WTC11 (cell line): ENCODE results near the gene MMP24. TPM values are rescaled to one million over a fixed set of nuclear protein-coding genes. Genes with fewer than 3 reads are reported as not detected.
A peak's percentile ranks its signal among the peaks of the same experiment; 100 is the strongest.

Source experiments
- ATAC-seq: fragments of 200-7000 bp; cut with Tn5 transposase; 2 replicates; pipeline ENCODE4 v1.10.0; 2021; ENCODE audit warnings: mild to moderate bottlenecking, moderate library complexity
- CTCF ChIA-PET: fragments of 300-600 bp; sonication (Branson Sonifier 250); formaldehyde crosslinking; loops from one replicate; lab custom pipeline; 2021; ENCODE audit warnings: antibody characterized with exemption; lab: Charles Lee
- POLR2A ChIA-PET: fragments of 350-600 bp; sonication (Branson Sonifier 250); formaldehyde crosslinking; loops from one replicate; lab custom pipeline; 2021; ENCODE audit warnings: antibody characterized with exemption; lab: Charles Lee
- DNase-seq: peaks from one replicate; pipeline ENCODE4 v3.0.0; 2021; ENCODE audit warnings: low spot score
- H3K27ac Mint-ChIP-seq: 2 replicates; pipeline ENCODE4 v1.8.0; 2021; ENCODE audit warnings: mixed read lengths
- H3K27me3 Mint-ChIP-seq: 2 replicates; pipeline ENCODE4 v1.8.0; 2021; ENCODE audit warnings: low read depth, mild to moderate bottlenecking, moderate library complexity, mixed read lengths
- H3K36me3 Mint-ChIP-seq: 2 replicates; pipeline ENCODE4 v1.8.0; 2021; ENCODE audit warnings: mixed read lengths
- H3K4me1 Mint-ChIP-seq: 2 replicates; pipeline ENCODE4 v1.8.0; 2022; ENCODE audit warnings: mixed read lengths
- H3K4me3 Mint-ChIP-seq: 2 replicates; pipeline ENCODE4 v1.8.0; 2021; ENCODE audit warnings: mild to moderate bottlenecking, moderate library complexity, mixed read lengths
- H3K9me3 Mint-ChIP-seq: 2 replicates; pipeline ENCODE4 v1.8.0; 2021; ENCODE audit warnings: mixed read lengths
- CDX4 ChIP-seq: fragments of 250-450 bp; sonication (Bioruptor Pico); IDR thresholded peaks from 2 replicates; pipeline ENCODE4 v1.9.0; 2021; ENCODE audit warnings: moderate library complexity, mild to moderate bottlenecking, inconsistent platforms, borderline replicate concordance
- CTCF ChIP-seq: fragments of 200-600 bp; IDR thresholded peaks from 2 replicates; pipeline ENCODE4 v1.8.0; 2022; ENCODE audit warnings: antibody characterized with exemption
- E2F1 ChIP-seq: sonication (generic); formaldehyde crosslinking; IDR thresholded peaks from 2 replicates; pipeline ENCODE4 v1.8.0; 2022; ENCODE audit warnings: mild to moderate bottlenecking, missing genetic modification reagents
- E2F5 ChIP-seq: sonication (generic); formaldehyde crosslinking; IDR thresholded peaks from 2 replicates; pipeline ENCODE4 v1.8.1; 2022; ENCODE audit warnings: mild to moderate bottlenecking, moderate library complexity, missing genetic modification reagents
- ELF4 ChIP-seq: sonication (generic); formaldehyde crosslinking; IDR thresholded peaks from 2 replicates; pipeline ENCODE4 v1.8.1; 2022; ENCODE audit warnings: low read depth, mild to moderate bottlenecking, moderate library complexity, missing genetic modification reagents
- ERG ChIP-seq: fragments of 250-450 bp; sonication (Bioruptor Pico); IDR thresholded peaks from 2 replicates; pipeline ENCODE4 v1.8.0; 2021; ENCODE audit warnings: mild to moderate bottlenecking
- FOXJ3 ChIP-seq: sonication (generic); formaldehyde crosslinking; IDR thresholded peaks from 2 replicates; pipeline ENCODE4 v1.9.0; 2021; ENCODE audit warnings: missing genetic modification reagents, mild to moderate bottlenecking, borderline replicate concordance
- GABPB1 ChIP-seq: sonication (generic); formaldehyde crosslinking; IDR thresholded peaks from 2 replicates; pipeline ENCODE4 v1.8.1; 2023; ENCODE audit warnings: mild to moderate bottlenecking, missing genetic modification reagents
- GRHL2 ChIP-seq: fragments of 250-450 bp; sonication (Bioruptor Pico); IDR thresholded peaks from 2 replicates; pipeline ENCODE4 v1.8.0; 2022; ENCODE audit warnings: mild to moderate bottlenecking, moderate library complexity; ENCODE audit not compliant: insufficient replicate concordance, severe bottlenecking
- JUN ChIP-seq: sonication (generic); formaldehyde crosslinking; IDR thresholded peaks from 2 replicates; pipeline ENCODE4 v1.8.0; 2023; ENCODE audit warnings: mild to moderate bottlenecking, missing genetic modification reagents
- MYBL2 ChIP-seq: sonication (generic); formaldehyde crosslinking; IDR thresholded peaks from 2 replicates; pipeline ENCODE4 v1.8.1; 2023; ENCODE audit warnings: mild to moderate bottlenecking, moderate library complexity, missing genetic modification reagents
- NFE2L1 ChIP-seq: sonication (generic); formaldehyde crosslinking; IDR thresholded peaks from 2 replicates; pipeline ENCODE4 v1.8.1; 2023; ENCODE audit warnings: missing genetic modification reagents
- NR2C2 ChIP-seq: sonication (generic); formaldehyde crosslinking; IDR thresholded peaks from 2 replicates; pipeline ENCODE4 v1.8.0; 2022; ENCODE audit warnings: mild to moderate bottlenecking, missing genetic modification reagents
- OVOL2 ChIP-seq: fragments of 250-450 bp; sonication (Bioruptor Pico); IDR thresholded peaks from 2 replicates; pipeline ENCODE4 v1.9.0; 2021; ENCODE audit warnings: mild to moderate bottlenecking, borderline replicate concordance
- TP53 ChIP-seq: sonication (generic); formaldehyde crosslinking; IDR thresholded peaks from 2 replicates; pipeline ENCODE4 v1.8.1; 2023; ENCODE audit warnings: mild to moderate bottlenecking, missing genetic modification reagents
- ZBTB43 ChIP-seq: sonication (generic); formaldehyde crosslinking; IDR thresholded peaks from 2 replicates; pipeline ENCODE4 v1.8.1; 2023; ENCODE audit warnings: mild to moderate bottlenecking, missing genetic modification reagents
- ZNF121 ChIP-seq: sonication (generic); formaldehyde crosslinking; IDR thresholded peaks from 2 replicates; pipeline ENCODE4 v1.8.0; 2023; ENCODE audit warnings: missing genetic modification reagents
- ZNF263 ChIP-seq: sonication (generic); formaldehyde crosslinking; IDR thresholded peaks from 2 replicates; pipeline ENCODE4 v1.8.1; 2022; ENCODE audit warnings: low read depth, mild to moderate bottlenecking, moderate library complexity, missing genetic modification reagents
- ZNF281 ChIP-seq: sonication (generic); formaldehyde crosslinking; IDR thresholded peaks from 2 replicates; pipeline ENCODE4 v1.8.0; 2023; ENCODE audit warnings: mild to moderate bottlenecking, missing genetic modification reagents
- ZNF317 ChIP-seq: sonication (generic); formaldehyde crosslinking; IDR thresholded peaks from 2 replicates; pipeline ENCODE4 v1.8.1; 2023; ENCODE audit warnings: low read depth, mild to moderate bottlenecking, moderate library complexity, missing genetic modification reagents, borderline replicate concordance
- ZNF423 ChIP-seq: fragments of 250-450 bp; sonication (Bioruptor Pico); IDR thresholded peaks from 2 replicates; pipeline ENCODE4 v2.1.2; 2022; ENCODE audit warnings: mild to moderate bottlenecking, moderate library complexity
- total RNA-seq: library from RNA; stranded (reverse); gene quantifications from 3 replicates; pipeline ENCODE4 v1.2.3, GENCODE V29; 2021

The MMP24 gene
- total RNA-seq, 1 experiment from 2014 or later = 16.8 TPM

GRCh38 chr20:35280523-35280922 is 54.0 kb downstream of the MMP24 start:
- POLR2A ChIA-PET = no interaction called here
- TF ChIP-seq ZNF263 (no peak), MYBL2 (CRISPR knock-in tag) (no peak), TP53 (CRISPR knock-in tag) (no peak)
- CTCF ChIA-PET = interaction anchor here (0.7 to 1.3 kb wide), 3 partner anchors 12 to 23 kb away, joined by 3 to 4 read pairs (median 3); no protein-coding TSS in a partner anchor
- H3K27ac Mint-ChIP-seq = no peak overlapping the region
- no peaks in the 10 kb centered on the region for H3K27me3 Mint-ChIP-seq
- H3K36me3 Mint-ChIP-seq = peaks cover 36% of the 10 kb centered on the region
- DNase-seq (no peak), ATAC-seq (no peak)
- H3K4me1 Mint-ChIP-seq = peaks cover 30% of the 10 kb centered on the region
- H3K4me3 Mint-ChIP-seq = no peak overlapping the region
- H3K9me3 Mint-ChIP-seq = no peaks in the 10 kb centered on the region

GRCh38 chr20:35281506-35282101 is 55.1 kb downstream of the MMP24 start:
- peaks cover 36% of the 10 kb centered on the region for H3K36me3 Mint-ChIP-seq
- POLR2A ChIA-PET = interaction anchor here (0.5 kb wide), 1 partner anchor 444 kb away, joined by 5 read pairs; no protein-coding TSS in a partner anchor
- ATAC-seq = no peak

GRCh38 chr20:35283441-35284266 is 57.2 kb downstream of the MMP24 start:
- POLR2A ChIA-PET = interaction anchor here (1.2 to 2.0 kb wide), 5 partner anchors 8 to 172 kb away, joined by 4 to 12 read pairs (median 5); partner anchors contain the start of genes CEP250 and EDEM2
- DNase-seq = no peak
- Mint-ChIP-seq H3K4me1 (peaks cover 18% of the 10 kb centered on the region), H3K9me3 (no peaks in the 10 kb centered on the region), H3K4me3 (peak overlapping the region; percentile 94), H3K36me3 (peaks cover 30% of the 10 kb centered on the region), H3K27me3 (no peaks in the 10 kb centered on the region; the same call in 1 of the 2 replicates), H3K27ac (peak overlapping the region; percentile 84)
- CTCF ChIA-PET = interaction anchor here (0.7 to 2.4 kb wide), 10 partner anchors 10 to 300 kb away, joined by 3 to 14 read pairs (median 4); no protein-coding TSS in a partner anchor
- ATAC-seq = no peak; the same call in 1 of the 2 replicates
- TF ChIP-seq ZNF281 (no peak), OVOL2 (CRISPR knock-in tag) (no peak), ZBTB43 (no peak), E2F1 (CRISPR knock-in tag) (no peak), ZNF317 (CRISPR knock-in tag) (no peak), CTCF (no peak), E2F5 (CRISPR knock-in tag) (no peak), NR2C2 (CRISPR knock-in tag) (no peak), ERG (CRISPR knock-in tag) (no peak), FOXJ3 (CRISPR knock-in tag) (no peak), JUN (no peak), GRHL2 (CRISPR knock-in tag) (no peak), ELF4 (no peak)

More at GRCh38 chr20:35281506-35282101, 55.1 kb downstream of the MMP24 start:
- Mint-ChIP-seq H3K27ac (no peak overlapping the region), H3K4me1 (peaks cover 28% of the 10 kb centered on the region), H3K4me3 (no peak overlapping the region), H3K27me3 (no peaks in the 10 kb centered on the region), H3K9me3 (no peaks in the 10 kb centered on the region)
- TF ChIP-seq GABPB1 (CRISPR knock-in tag) (no peak), NFE2L1 (CRISPR knock-in tag) (no peak), ZNF121 (CRISPR knock-in tag) (peak; percentile 59; the same call in 1 of the 2 replicates), ZNF423 (CRISPR knock-in tag) (no peak), CDX4 (CRISPR knock-in tag) (no peak)
- CTCF ChIA-PET = interaction anchor here (1.3 kb wide), 1 partner anchor 22 kb away, joined by 3 read pairs; no protein-coding TSS in a partner anchor
- DNase-seq = no peak
